ENCODE data around the gene ZBTB7C. TPM values are rescaled to one million over a fixed set of nuclear protein-coding genes. Genes with fewer than 3 reads are reported as not detected.

ZBTB7C gene
- total and polyA plus RNA-seq, 9 of the 15 experiments (the other 6 are each of a cell fraction or from before 2014, with no cell fraction given): not detected

DNA sequence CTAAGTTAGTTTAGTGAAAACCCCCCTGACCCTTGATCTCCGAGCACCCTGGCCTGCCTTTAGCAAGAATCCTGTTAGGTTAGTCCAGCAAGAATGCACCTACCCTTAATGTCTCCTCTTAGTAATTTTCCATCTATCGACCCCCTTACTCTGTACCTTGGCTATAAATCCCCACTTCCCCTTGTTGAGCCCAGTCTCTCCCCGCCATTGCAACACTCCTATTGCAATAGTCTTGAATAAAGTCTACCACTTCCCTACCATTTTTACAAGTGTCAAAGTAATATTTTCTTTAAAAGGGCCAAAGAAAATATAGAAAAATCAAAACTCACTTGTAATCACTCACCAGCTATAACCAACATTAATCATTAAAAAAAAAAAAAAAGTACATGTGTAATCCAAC is 4.2 kb upstream of the ZBTB7C start:
- intact Hi-C loops (cut with micrococcal nuclease): no loop called here
- TF ChIP-seq ZNF589 (CRISPR knock-in tag; IDR thresholded peaks at IDR 0.05; ENCODE audit: low read depth) (no peak), TGIF2 (CRISPR knock-in tag; IDR thresholded peaks at IDR 0.05) (no peak), HNRNPL (IDR thresholded peaks at IDR 0.05; ENCODE audit: low read depth, low read length) (no peak), FOXJ2 (tag; IDR thresholded peaks at IDR 0.05) (no peak), NCOA2 (IDR thresholded peaks at IDR 0.05; ENCODE audit: partially characterized antibody in 2 of 2) (no peak)
- TF ChIP-seq, protein P1, sequence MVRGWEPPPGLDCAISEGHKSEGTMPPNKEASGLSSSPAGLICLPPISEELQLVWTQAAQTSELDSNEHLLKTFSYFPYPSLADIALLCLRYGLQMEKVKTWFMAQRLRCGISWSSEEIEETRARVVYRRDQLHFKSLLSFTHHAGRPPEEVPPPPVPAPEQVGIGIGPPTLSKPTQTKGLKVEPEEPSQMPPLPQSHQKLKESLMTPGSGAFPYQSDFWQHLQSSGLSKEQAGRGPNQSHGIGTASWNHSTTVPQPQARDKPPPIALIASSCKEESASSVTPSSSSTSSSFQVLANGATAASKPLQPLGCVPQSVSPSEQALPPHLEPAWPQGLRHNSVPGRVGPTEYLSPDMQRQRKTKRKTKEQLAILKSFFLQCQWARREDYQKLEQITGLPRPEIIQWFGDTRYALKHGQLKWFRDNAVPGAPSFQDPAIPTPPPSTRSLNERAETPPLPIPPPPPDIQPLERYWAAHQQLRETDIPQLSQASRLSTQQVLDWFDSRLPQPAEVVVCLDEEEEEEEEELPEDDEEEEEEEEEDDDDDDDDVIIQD (CRISPR knock-in tag; IDR thresholded peaks at IDR 0.05): no peak
- TF ChIP-seq, protein P2, sequence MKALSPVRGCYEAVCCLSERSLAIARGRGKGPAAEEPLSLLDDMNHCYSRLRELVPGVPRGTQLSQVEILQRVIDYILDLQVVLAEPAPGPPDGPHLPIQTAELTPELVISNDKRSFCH (CRISPR knock-in tag; IDR thresholded peaks at IDR 0.05): no peak
- TF ChIP-seq, protein P2 (tag; IDR thresholded peaks at IDR 0.05): no peak

More for the DNA sequence above, 4.2 kb upstream of the ZBTB7C start:
- H2AFZ ChIP-seq (ENCODE audit: low read depth, low read length): no peak overlapping the region
- H3K36me3 ChIP-seq (ENCODE audit: control insufficient read depth, insufficient read depth, low read length): no peaks in the 10 kb centered on the region
- DNase-seq (ENCODE audit: extremely low read depth in 1 of 4, low spot score in 3 of 4): no peak
- 0% methylated on average over 3 of the region's 3 CpGs for WGBS (ENCODE audit: insufficient coverage, low coverage, missing lambda C conversion rate)
- H3K79me2 ChIP-seq (ENCODE audit: control insufficient read depth, insufficient read depth, low read length): no peaks in the 10 kb centered on the region
- no peak for ATAC-seq
- H3K4me3 ChIP-seq: no peak overlapping the region
- no peak overlapping the region for H3K9ac ChIP-seq (ENCODE audit: insufficient read depth in 1 of 2, low read depth in 2 of 2, low read length in 2 of 2)
- peaks cover 0 to 19% of the 10 kb centered on the region in 2 experiments; a peak in 2 of 5 replicates for H3K4me1 ChIP-seq (replicated peaks in 1 of 2; ENCODE audit: control insufficient read depth in 2 of 2, insufficient read depth in 2 of 2, low read length in 2 of 2)
- H4K20me1 ChIP-seq (replicated peaks; ENCODE audit: control insufficient read depth, insufficient read depth, low read length): no peaks in the 10 kb centered on the region
- FAIRE-seq: no peak
- ChIA-PET CTCF (ENCODE audit: low intra/inter-chr PET ratio) (no interaction called here), POLR2A (no interaction called here)
- no peak overlapping the region for H3K27ac ChIP-seq (ENCODE audit: extremely low read depth, low read depth, low read length)
- no peak overlapping the region for H3K4me2 ChIP-seq (ENCODE audit: insufficient read depth, low read length)
- no peaks in the 10 kb centered on the region for H3K9me3 ChIP-seq (replicated peaks; ENCODE audit: control insufficient read depth, insufficient read depth, low read depth, low read length)
- no TSS peak for BruUV-seq (replicated peaks)
- in situ Hi-C loops (cut with MboI): no loop called here
- H3K27me3 ChIP-seq (ENCODE audit: control insufficient read depth in 2 of 2, insufficient read depth in 2 of 2, low read length in 2 of 2): peaks cover 0 to 11% of the 10 kb centered on the region in 2 experiments; a peak in 2 of 5 replicates
- no peaks in the 10 kb centered on the region for H3K9me1 ChIP-seq (ENCODE audit: control insufficient read depth, insufficient read depth, low read length)

All from K562 (cell line).